Prostate gland (tissue), 2 donors: ENCODE measurements around the gene GRK2. TPM values are rescaled to one million over a fixed set of nuclear protein-coding genes. Genes with fewer than 3 reads are reported as not detected.
A peak's percentile ranks its signal among the peaks of the same experiment; 100 is the strongest.

Experiments
- DNase-seq: peaks from one replicate; pipeline ENCODE4 v3.0.0-alpha.2; 2019; ENCODE audit warnings: low spot score
- H3K27ac ChIP-seq, 2 donors: fragments of 200-600 bp; sonication (generic); 2 replicates each; pipeline ENCODE4 v1.5.1; 2017 to 2019
- H3K27me3 ChIP-seq: fragments of 200-600 bp; sonication (generic); replicated peaks from 2 replicates; pipeline ENCODE4 v1.5.1; 2019; ENCODE audit not compliant: insufficient read depth
- H3K36me3 ChIP-seq, 2 donors: fragments of 200-600 bp; sonication (generic); 1 replicate in 1 of 2; 2 replicates in 1 of 2; pipeline versions ENCODE4 v1.5.1 to v1.8.1; 2017 to 2019
- H3K4me1 ChIP-seq: fragments of 200-600 bp; sonication (generic); replicated peaks from 2 replicates; pipeline ENCODE4 v1.5.1; 2019
- H3K4me3 ChIP-seq, 2 donors: fragments of 200-600 bp; sonication (generic); 2 replicates each; pipeline ENCODE4 v1.5.1; 2017 to 2019
- H3K9me3 ChIP-seq: fragments of 200-600 bp; sonication (generic); 2 replicates; pipeline ENCODE4 v1.5.1; 2017
- POLR2A ChIP-seq: fragments of 450-650 bp; IDR thresholded peaks from one replicate; pipeline ENCODE4 v1.6.1; 2016; ENCODE audit warnings: antibody characterized with exemption, mild to moderate bottlenecking
- POLR2AphosphoS5 ChIP-seq: sonication (generic); formaldehyde crosslinking; IDR thresholded peaks from one replicate; pipeline ENCODE4 v1.6.1; 2017; ENCODE audit warnings: antibody characterized with exemption
- WGBS: methylation state at CpG from one replicate; pipeline ENCODE4 v1.1.5; 2018; 5-methylcytosine and 5-hydroxymethylcytosine counted together
- intact Hi-C: fragments of 100-400 bp; cut with DNase I; formaldehyde crosslinking; loops from one replicate; pipeline ENCODE4 v1.14.2; 2022
- total RNA-seq, 2 donors: library from RNA; depleted of rRNA; stranded (reverse); fragments of >200 nt; gene quantifications; one replicate each; pipeline ENCODE4 v1.1.0, GENCODE V29; 2016
- TF ChIP-seq, protein P1 (sequence below), 4 experiments: fragments of 200-600 bp in 2 of 4; fragments of 450-650 bp in 2 of 4; sonication (generic) in 2 of 4; IDR thresholded peaks; 1 replicate in 3 of 4; 2 replicates in 1 of 4; pipeline ENCODE4 v1.5.1; 2016 to 2019; ENCODE audit warnings: antibody characterized with exemption in 4 of 4, mild to moderate bottlenecking in 2 of 4, moderate library complexity in 2 of 4

Gene GRK2
- 100 to 1,000 TPM; 102 to 111 TPM for total RNA-seq

DNA sequence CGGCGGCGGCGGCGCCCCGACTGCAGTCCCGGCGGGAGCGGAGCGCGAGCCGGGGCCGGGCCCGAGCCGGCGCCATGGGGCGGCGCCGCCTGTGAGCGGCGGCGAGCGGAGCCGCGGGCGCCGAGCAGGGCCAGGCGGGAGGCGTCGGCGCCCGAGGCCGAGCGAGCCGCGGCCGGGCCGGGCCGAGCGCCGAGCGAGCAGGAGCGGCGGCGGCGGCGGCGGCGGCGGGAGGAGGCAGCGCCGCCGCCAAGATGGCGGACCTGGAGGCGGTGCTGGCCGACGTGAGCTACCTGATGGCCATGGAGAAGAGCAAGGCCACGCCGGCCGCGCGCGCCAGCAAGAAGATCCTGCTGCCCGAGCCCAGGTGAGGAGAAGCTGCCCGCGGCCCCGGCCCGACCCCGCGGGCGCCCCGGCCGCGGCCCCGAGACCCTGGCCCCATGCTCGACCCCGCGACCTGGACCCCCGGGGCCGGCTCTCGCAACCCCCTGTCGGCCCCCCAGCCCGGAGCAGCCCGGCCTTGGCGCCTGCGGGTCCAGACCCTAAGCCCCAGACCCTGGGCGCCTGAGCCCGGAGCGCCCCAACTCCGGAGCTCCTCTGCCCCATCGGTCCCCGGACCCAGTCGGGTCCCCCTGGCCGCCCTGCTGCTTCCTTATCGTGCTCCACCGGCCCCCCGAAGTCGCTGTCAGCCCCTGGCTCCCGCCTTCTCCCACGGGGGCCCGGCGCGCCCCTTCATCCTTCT lies at the start of gene GRK2:
Gene GRK2, plus strand, starts transcription at position 25 of the 739 bp plus-strand sequence. Its CDS starts 227 bp downstream, at position 252.
- peak within 1 kb of the TSS; percentile 91 to 93 for H3K4me3 ChIP-seq
- DNase-seq = no peak
- TF ChIP-seq, protein P1, sequence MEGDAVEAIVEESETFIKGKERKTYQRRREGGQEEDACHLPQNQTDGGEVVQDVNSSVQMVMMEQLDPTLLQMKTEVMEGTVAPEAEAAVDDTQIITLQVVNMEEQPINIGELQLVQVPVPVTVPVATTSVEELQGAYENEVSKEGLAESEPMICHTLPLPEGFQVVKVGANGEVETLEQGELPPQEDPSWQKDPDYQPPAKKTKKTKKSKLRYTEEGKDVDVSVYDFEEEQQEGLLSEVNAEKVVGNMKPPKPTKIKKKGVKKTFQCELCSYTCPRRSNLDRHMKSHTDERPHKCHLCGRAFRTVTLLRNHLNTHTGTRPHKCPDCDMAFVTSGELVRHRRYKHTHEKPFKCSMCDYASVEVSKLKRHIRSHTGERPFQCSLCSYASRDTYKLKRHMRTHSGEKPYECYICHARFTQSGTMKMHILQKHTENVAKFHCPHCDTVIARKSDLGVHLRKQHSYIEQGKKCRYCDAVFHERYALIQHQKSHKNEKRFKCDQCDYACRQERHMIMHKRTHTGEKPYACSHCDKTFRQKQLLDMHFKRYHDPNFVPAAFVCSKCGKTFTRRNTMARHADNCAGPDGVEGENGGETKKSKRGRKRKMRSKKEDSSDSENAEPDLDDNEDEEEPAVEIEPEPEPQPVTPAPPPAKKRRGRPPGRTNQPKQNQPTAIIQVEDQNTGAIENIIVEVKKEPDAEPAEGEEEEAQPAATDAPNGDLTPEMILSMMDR (IDR thresholded peaks at IDR 0.05) = no peak
- no peak for TF ChIP-seq POLR2AphosphoS5
- no peak for TF ChIP-seq POLR2A
- H3K36me3 ChIP-seq = no peaks in the 10 kb centered on the region
- no peaks in the 10 kb centered on the region for H3K27me3 ChIP-seq
- H3K27ac ChIP-seq = peak within 1 kb of the TSS; percentile 91 to 95
- intact Hi-C loops = loop anchor here (1.0 to 5.0 kb wide), 2 partner anchors 36 to 51 kb away; partner anchors contain the start of gene SSH3
- under 1% methylated on average over 34 of the region's 103 CpGs for WGBS
- no peaks in the 10 kb centered on the region for H3K9me3 ChIP-seq
- H3K4me1 ChIP-seq = peaks cover 32% of the 10 kb centered on the region

DNA sequence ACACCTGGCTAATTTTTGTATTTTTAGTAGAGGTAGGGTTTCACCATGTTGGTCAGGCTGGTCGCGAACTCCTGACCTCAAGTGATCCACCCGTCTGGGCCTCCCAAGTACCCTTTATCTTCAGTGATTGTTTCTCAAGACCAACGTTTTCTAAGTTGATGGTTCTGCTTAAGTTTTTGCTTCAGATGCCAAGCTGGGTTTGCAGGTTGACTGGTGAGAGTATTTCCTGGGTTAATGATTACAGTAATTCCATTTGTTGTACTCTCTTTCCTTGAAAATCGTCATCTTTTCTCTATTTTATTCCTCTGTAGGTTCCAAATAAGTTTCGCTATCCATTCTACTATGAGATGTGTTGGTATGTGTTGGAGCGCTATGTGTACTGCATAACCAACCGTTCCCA lies 38.5 kb upstream of the GRK2 start:
- H3K9me3 ChIP-seq = no peaks in the 10 kb centered on the region
- H3K27ac ChIP-seq = no peak overlapping the region
- H3K27me3 ChIP-seq = no peaks in the 10 kb centered on the region
- no peak overlapping the region for H3K4me3 ChIP-seq
- TF ChIP-seq POLR2A (no peak), POLR2AphosphoS5 (no peak)
- TF ChIP-seq, protein P1 (IDR thresholded peaks at IDR 0.05) = no peak
- no peaks in the 10 kb centered on the region for H3K4me1 ChIP-seq
- peaks cover 2 to 4% of the 10 kb centered on the region in 2 donors for H3K36me3 ChIP-seq
- WGBS = 90% methylated on average over 8 of the region's 8 CpGs
- DNase-seq = no peak
- intact Hi-C loops = no loop called here

DNA sequence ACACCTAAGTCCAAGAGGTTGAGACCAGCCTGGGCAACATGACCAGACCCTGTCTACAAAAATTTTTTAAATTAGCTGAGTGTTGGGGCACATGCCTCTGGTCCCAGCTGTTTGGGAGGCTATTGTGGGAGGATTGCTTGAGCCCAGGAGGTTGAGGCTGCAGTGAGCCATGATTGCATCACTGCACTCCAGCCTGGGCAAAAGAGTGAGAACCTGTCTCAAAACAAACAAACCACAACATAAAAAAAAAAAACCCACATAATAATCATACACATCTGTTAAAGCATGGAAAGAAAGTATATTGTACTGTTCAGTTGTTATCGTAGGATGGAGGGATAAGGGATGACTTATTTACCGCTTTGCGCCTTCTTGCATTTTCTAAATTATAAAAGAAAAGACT lies 35.9 kb upstream of the GRK2 start:
- Histone ChIP-seq H3K27ac (no peak overlapping the region), H3K4me1 (no peaks in the 10 kb centered on the region), H3K36me3 (no peaks in the 10 kb centered on the region), H3K27me3 (no peaks in the 10 kb centered on the region), H3K9me3 (no peaks in the 10 kb centered on the region), H3K4me3 (no peak overlapping the region)
- TF ChIP-seq, protein P1 (IDR thresholded peaks at IDR 0.05) = no peak
- TF ChIP-seq POLR2AphosphoS5 = no peak
- TF ChIP-seq POLR2A = no peak
- no peak for DNase-seq
- intact Hi-C loops = no loop called here
- 90% methylated on average over 3 of the region's 3 CpGs for WGBS

DNA sequence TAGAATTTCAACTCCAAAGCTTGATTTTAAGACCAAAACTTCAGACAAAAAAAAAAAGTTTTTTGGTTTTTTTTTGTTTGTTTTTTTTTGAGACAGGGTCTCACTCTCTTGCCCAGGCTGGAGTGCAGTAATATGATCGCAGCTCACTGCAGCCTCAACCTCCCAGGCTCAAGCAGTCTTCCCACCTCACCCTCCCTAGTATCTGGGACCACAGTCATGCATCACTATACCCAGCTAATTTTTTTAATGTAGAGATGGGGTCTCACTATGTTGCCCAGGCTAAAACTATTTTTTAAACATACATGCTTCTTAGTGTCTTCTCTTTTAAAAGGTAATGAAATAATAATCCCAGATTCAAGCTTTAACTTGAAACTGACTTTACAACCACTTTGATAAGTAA lies 35.4 kb upstream of the GRK2 start:
- no peaks in the 10 kb centered on the region for H3K36me3 ChIP-seq
- DNase-seq = no peak
- 96% methylated on average over 1 of the region's 1 CpG for WGBS

More for the DNA sequence above, 35.4 kb upstream of the GRK2 start:
- Histone ChIP-seq H3K4me3 (no peak overlapping the region), H3K27ac (no peak overlapping the region), H3K4me1 (no peaks in the 10 kb centered on the region), H3K9me3 (no peaks in the 10 kb centered on the region), H3K27me3 (no peaks in the 10 kb centered on the region)
- intact Hi-C loops = no loop called here
- TF ChIP-seq, protein P1 (IDR thresholded peaks at IDR 0.05) = no peak
- TF ChIP-seq POLR2A (no peak), POLR2AphosphoS5 (no peak)
